GM13976 (cell line): ENCODE measurements around the gene PKP3.
"Not testable (repeated sequence)": the region's sequence is repeated elsewhere in the genome, so short reads cannot be mapped to it uniquely, and the experiment has no call there.

Source experiments
- DNase-seq: peaks from one replicate; pipeline ENCODE4 v3.0.0; 2012; ENCODE audit warnings: low spot score
- CTCF ChIP-seq: IDR thresholded peaks from 2 replicates; pipeline ENCODE4 v1.5.1; 2012; ENCODE audit warnings: borderline replicate concordance, mild to moderate bottlenecking; ENCODE audit not compliant: insufficient read depth; ENCODE audit errors: extremely low read depth, missing control alignments, control extremely low read depth
- in situ Hi-C: fragments of 300-500 bp; cut with MboI; formaldehyde crosslinking; loops from one replicate; pipeline ENCODE4 v1.12.0; 2022; ENCODE audit warnings: low sequenced_read_pairs, mixed read lengths, inconsistent platforms; ENCODE audit not compliant: unreplicated experiment

The PKP3 gene

GRCh38 chr11:394034-394857 is at the start of gene PKP3:
PKP3 (plus strand) TSS chr11:394209; CDS start chr11:394293, 84 bp downstream.
- in situ Hi-C loops: no loop called here
- TF ChIP-seq CTCF: no peak
- no peak for DNase-seq

GRCh38 chr11:344836-345578 is 49.0 kb upstream of the PKP3 start:
- in situ Hi-C loops: no loop called here
- no peak for DNase-seq
- TF ChIP-seq CTCF: no peak

- TF ChIP-seq CTCF: no peak
- no peak for DNase-seq
- in situ Hi-C loops: no loop called here
These were observed 47.5 kb upstream of the PKP3 start for GRCh38 chr11:346529-346928.

GRCh38 chr11:349270-349954 is 44.6 kb upstream of the PKP3 start:
- DNase-seq, in situ Hi-C loops: not testable (repeated sequence)

GRCh38 chr11:350033-350722 is 43.8 kb upstream of the PKP3 start:
- DNase-seq, in situ Hi-C loops: not testable (repeated sequence)

GRCh38 chr11:350723-351255 is 43.2 kb upstream of the PKP3 start:
- no peak for DNase-seq
- in situ Hi-C loops: no loop called here
- no peak for TF ChIP-seq CTCF

- no peak for DNase-seq
- no peak for TF ChIP-seq CTCF
- in situ Hi-C loops: no loop called here
These were observed 42.6 kb upstream of the PKP3 start for GRCh38 chr11:351411-351810.
